OCI-LY3 (cell line): Measurements from ENCODE around the gene BPGM.

ENCODE experiments used
- EZH2phosphoT487 ChIP-seq: fragments of 200-600 bp; shearing (Covaris generic); IDR thresholded peaks from 2 replicates; pipeline ENCODE4 v1.6.1; 2018; ENCODE audit warnings: antibody characterized with exemption, mixed run types, low read depth
- TF ChIP-seq, protein P1 (sequence below): fragments of 200-600, 300-600 bp; sonication (generic); IDR thresholded peaks from 2 replicates; pipeline ENCODE4 v1.5.1; 2014; ENCODE audit warnings: antibody characterized with exemption, low read length, low read depth

DNA sequence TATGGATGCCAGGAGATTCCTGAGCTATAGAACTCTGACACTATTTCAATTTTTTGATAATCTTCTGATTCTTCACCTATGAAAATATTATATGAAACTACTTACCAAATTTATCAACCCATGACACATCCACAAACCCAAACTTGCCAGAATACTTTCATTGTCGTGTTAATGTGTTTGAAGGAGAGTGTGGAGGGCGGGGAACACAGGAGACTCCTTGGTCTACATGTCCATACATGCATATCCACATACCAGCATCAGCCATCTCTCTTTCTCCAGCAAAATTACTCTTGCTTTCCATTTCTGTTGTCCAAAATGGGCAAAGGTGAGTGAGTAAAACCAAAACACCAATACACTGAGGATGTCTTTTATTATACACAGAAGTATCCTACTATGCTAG lies 23.5 kb upstream of the BPGM start:
- TF ChIP-seq EZH2phosphoT487 = no peak
- TF ChIP-seq, protein P1, sequence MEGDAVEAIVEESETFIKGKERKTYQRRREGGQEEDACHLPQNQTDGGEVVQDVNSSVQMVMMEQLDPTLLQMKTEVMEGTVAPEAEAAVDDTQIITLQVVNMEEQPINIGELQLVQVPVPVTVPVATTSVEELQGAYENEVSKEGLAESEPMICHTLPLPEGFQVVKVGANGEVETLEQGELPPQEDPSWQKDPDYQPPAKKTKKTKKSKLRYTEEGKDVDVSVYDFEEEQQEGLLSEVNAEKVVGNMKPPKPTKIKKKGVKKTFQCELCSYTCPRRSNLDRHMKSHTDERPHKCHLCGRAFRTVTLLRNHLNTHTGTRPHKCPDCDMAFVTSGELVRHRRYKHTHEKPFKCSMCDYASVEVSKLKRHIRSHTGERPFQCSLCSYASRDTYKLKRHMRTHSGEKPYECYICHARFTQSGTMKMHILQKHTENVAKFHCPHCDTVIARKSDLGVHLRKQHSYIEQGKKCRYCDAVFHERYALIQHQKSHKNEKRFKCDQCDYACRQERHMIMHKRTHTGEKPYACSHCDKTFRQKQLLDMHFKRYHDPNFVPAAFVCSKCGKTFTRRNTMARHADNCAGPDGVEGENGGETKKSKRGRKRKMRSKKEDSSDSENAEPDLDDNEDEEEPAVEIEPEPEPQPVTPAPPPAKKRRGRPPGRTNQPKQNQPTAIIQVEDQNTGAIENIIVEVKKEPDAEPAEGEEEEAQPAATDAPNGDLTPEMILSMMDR = no peak
